Fibroblast of skin of right quadriceps (primary cell): ENCODE measurements around the gene UBXN2A.

Experiments used
- DNase-seq: peaks from one replicate; pipeline ENCODE4 v3.0.0-alpha.2; 2013

The UBXN2A gene

DNA sequence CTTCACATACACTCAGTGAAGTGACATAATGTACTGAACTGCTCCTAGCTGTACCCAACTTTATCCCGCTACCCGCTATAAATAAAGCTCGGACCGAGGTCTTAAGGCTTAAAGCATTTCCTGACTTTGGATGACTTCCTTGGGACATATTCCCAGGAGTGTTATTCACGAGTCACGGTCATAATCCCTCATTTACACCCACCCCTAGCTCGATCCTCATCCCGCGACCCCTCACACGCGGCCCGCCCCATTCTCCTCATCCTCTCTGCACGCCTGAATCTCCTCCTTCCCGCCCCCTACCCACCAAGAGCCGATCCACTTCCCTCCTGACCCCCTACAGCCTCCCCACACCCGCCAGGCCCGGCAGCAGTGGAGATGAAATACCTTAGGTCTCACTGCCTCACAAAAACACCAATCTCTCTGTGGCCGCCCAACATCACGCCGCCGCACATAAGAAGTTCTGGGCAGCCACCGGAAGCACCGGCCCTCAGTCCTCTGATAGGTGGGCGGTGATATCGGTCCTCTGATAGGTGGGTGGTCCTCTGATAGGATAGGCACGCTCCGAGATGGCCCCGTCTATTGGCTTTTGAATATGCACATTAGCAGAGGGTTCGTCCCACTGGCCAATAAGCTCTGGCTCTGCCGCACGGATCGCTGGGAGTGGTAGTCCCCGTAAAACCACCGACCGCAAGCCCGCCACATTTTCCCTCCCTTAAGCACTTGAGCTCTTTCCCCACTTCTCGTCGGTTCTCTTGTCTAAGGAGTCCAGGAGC, 106.9 kb downstream of the UBXN2A start, which contains the start of gene WDCP:
TSS of gene WDCP (minus strand) at position 462 of the 773 bp plus-strand sequence. CDS start 7,897 bp downstream, outside the sequence.
- peak; percentile 98 for DNase-seq

DNA sequence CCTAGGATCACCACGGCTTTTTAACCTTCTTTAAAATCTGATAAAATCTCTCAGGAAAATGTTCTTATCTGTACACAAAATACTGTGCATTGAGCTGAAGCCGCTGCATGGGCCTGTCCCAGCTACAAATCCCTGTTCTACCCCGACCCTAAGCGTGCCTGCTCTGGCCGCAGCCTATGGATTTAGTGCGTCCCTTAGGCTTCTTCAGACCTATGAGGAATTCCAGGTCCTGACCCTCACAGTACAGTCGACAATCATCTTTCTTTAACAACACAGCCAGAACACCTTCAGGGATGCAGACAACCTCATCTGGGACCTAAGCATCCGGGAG, 107.4 kb downstream of the UBXN2A start:
- DNase-seq: no peak

DNA sequence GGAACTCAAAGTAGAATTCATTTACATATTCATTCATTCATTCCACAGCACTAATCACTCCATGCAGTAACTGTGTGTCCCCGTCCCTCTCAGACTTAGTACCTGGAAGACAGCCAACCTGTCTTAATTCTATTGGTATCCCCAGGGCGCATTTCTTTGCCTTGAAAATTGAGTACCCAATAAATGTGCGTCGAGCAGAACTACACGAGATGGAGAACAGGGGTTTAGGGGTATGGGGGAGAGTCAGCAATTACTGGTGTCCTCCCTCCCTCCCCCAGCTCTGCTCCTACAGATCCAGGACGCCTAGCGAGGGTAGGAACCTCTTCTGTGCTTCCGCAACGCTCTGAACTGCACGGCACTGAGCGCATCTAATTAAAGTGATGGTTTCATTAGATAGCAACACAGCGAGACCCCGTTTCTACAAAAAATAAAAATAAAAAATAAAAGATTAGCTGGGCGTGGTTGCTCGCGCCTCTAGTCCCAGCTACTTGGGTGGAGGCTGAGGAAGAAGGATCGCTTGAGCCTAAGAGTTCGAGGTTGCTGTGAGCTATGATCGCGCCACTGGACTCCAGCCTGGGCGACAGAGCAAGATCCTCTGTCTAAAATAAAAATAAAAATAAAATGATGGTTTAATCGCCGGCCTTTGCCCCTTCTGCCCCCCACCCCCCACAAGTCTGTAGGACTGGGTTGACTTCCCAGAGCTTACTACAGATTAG, 108.7 kb downstream of the UBXN2A start:
- DNase-seq: no peak

DNA sequence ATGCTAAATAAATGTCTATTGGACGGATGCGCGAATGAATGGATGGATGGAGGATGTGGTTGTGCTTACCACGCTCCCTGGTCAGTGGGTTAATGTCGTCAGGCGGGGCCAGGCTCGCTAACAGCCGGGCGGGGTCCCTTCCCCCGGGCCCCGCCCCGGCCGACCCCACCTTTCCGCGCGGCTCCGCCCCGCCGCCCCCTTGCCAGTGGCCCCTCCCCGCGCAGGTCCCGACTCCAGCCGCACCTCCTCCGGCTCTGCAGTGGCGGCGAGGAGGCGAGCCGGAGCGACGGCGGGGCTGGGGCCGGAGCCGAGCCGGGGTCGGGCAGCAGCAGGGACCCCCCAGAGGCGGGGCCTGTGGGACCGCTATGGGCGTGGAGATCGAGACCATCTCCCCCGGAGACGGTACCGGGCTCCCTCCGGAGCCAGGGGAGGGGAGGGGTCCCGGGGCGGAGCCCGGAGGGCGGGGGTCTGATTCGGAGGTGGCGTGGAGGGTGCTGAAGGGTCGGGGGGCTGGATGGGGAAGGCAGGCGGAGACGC, 109.3 kb downstream of the UBXN2A start, which contains the start of gene FKBP1B:
TSS of gene FKBP1B (plus strand) at position 257 of the 537 bp plus-strand sequence. CDS start at position 366, 109 bp downstream.
- DNase-seq: peak; percentile 32

DNA sequence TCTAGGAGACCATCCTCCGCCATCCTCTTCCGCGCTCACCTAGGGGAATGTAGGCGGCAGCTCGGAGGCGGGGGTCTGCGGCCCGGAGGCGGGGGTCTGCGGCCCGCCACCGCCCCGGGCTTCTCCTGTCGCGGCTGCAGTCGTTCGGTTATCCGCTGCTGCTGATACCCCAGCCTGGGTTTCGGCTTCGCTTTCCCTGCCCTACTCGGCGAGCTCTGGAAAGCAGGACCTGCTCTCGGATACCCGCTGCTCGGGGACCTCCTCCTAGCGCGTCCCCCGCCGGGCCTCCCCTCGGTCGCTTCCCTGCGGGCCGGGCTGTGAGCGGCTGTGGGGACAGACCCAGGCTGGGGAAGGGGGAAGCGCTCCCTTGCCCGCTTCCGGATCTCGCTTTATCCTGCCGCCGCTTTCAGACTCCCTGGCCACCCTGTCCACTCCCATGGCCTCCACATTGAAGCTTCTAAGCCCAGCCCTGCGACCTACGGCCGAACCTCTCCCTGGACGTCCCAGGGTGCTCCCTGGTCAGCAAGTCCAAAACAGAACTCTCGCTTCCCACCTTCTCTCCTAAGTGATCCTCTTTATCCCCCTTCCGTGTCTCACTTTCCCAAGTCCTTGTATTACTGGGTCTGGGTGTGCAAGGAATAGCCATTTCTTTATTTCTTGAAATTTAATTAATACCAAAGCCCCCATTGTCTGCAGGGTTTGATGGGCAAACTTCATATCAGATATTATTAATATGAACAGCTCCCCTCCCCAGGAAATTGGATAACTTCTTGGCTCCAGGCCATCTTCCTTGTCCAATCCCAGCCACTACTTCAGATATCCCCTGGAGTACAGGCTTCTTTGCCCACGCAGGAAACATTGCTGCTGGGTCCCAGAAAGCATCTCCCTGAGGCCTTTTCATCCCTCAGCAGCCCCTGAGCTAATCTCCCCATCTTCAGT, 110.0 kb downstream of the UBXN2A start:
- no peak for DNase-seq

DNA sequence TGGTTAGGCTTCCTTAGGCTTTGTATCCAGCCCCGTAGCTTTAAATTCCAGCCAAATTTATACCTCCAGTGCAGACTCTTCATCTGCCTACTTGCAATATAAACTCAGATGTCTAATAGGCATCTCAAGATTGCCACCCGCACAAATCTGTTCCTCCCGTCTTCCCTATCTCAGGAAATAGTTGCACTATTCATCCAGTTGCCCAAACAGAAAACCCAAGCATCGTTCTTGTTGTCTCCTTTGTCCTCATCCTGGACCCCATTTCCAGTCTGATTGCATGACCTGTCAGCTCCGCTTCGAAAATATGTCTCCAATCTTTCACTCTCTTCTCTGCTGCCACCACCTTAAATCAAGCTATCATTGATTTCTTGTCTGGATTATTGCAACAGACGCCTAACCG, 111.6 kb downstream of the UBXN2A start:
- DNase-seq: no peak

DNA sequence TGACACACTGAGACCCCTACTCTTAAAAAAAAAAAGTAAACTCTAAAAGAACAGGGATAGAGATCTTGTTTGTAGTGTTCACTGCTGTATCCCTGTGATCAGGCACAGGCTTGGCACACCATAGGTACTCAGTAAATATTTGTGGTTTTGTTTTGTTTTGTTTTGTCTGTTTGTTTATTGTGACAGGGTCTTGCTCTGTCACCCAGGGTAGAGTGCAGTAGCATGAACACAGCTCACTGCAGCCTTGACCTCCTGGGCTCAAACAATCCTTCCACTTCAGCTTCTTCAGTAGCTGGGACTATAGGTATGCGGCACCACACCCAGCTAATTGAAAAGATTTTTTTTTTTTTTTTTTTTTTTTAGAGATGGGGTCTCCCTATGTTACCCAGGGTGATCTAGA, 112.7 kb downstream of the UBXN2A start:
- no peak for DNase-seq
